DND-41 (cell line): ENCODE measurements around the gene CLEC10A.

Experiments
- ATAC-seq: fragments of 200-7000 bp; cut with Tn5 transposase; 3 replicates; pipeline ENCODE4 v1.9.1; 2021; ENCODE audit warnings: low read depth; ENCODE audit not compliant: insufficient read depth
- DNase-seq: peaks from one replicate; pipeline ENCODE4 v3.0.0-alpha.2; 2020
- H2AFZ ChIP-seq: 2 replicates; pipeline ENCODE4 v1.6.0; 2012; ENCODE audit warnings: low read depth, low read length
- H3K27ac ChIP-seq: 2 replicates; pipeline ENCODE4 v1.5.1; 2012; ENCODE audit warnings: low read length, inconsistent platforms
- H3K27me3 ChIP-seq: fragments of 200-600 bp; sonication (generic); 2 replicates; pipeline ENCODE4 v1.6.0; 2012; ENCODE audit warnings: low read length, mild to moderate bottlenecking, inconsistent platforms; ENCODE audit not compliant: insufficient read depth, poor library complexity
- H3K36me3 ChIP-seq: 2 replicates; pipeline ENCODE4 v1.5.1; 2012; ENCODE audit warnings: low read length, inconsistent platforms; ENCODE audit not compliant: insufficient read depth
- H3K4me1 ChIP-seq: 2 replicates; pipeline ENCODE4 v1.5.1; 2012; ENCODE audit warnings: mild to moderate bottlenecking, low read length; ENCODE audit not compliant: insufficient read depth
- H3K4me2 ChIP-seq: 2 replicates; pipeline ENCODE4 v1.6.0; 2012; ENCODE audit warnings: mild to moderate bottlenecking, moderate library complexity, low read length, inconsistent platforms; ENCODE audit not compliant: insufficient read depth
- H3K4me3 ChIP-seq, 2 experiments: fragments of 200-600 bp in 1 of 2; shearing (Covaris generic) in 1 of 2; 2 replicates each; pipeline ENCODE4 v1.5.1; 2012 to 2016; ENCODE audit warnings: inconsistent platforms in 2 of 2, low read length in 2 of 2, mild to moderate bottlenecking in 2 of 2, low read depth in 1 of 2, moderate library complexity in 1 of 2
- H3K79me2 ChIP-seq: 2 replicates; pipeline ENCODE4 v1.6.0; 2012; ENCODE audit warnings: low read length, inconsistent platforms; ENCODE audit not compliant: insufficient read depth
- H3K9ac ChIP-seq: 2 replicates; pipeline ENCODE4 v1.6.0; 2012; ENCODE audit warnings: low read depth, mild to moderate bottlenecking, inconsistent platforms, low read length, moderate library complexity
- H3K9me3 ChIP-seq: 2 replicates; pipeline ENCODE4 v1.5.1; 2012; ENCODE audit warnings: low read length, moderate library complexity, mild to moderate bottlenecking, inconsistent platforms; ENCODE audit not compliant: insufficient read depth, severe bottlenecking
- H4K20me1 ChIP-seq: 2 replicates; pipeline ENCODE4 v1.6.0; 2012; ENCODE audit warnings: low read length; ENCODE audit not compliant: insufficient read depth
- EZH2 ChIP-seq: IDR thresholded peaks from 3 replicates; pipeline ENCODE4 v1.6.1; 2012; ENCODE audit warnings: borderline replicate concordance, low read depth, mild to moderate bottlenecking, moderate library complexity, low read length, inconsistent platforms; ENCODE audit not compliant: severe bottlenecking
- TF ChIP-seq, protein P1 (sequence below): IDR thresholded peaks from 2 replicates; pipeline ENCODE4 v1.5.1; 2012; ENCODE audit warnings: borderline replicate concordance, low read length, moderate library complexity, mild to moderate bottlenecking; ENCODE audit not compliant: poor library complexity, severe bottlenecking; ENCODE audit errors: extremely low read depth

CLEC10A gene

DNA sequence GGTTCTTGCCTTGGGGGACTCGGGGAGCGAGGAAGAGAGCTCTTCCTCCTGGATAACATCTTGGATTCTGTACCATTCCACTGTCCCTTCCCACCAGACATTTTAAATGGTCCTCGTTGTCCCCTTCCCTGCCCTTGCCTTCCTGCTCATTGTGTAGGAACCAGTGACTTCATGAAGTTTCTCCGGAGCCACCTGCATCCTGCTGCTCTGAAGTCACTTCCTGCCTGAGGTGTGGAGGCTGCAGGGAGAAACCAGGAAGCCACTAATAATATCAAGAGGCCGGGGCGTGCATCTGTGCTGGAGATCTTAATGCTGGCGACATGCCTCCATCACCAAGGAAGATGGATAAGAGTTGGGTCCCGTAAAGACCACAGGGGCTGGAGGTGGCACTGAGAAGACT lies 50.4 kb downstream of the CLEC10A start:
- no peaks in the 10 kb centered on the region for H4K20me1 ChIP-seq
- H3K27me3 ChIP-seq = no peaks in the 10 kb centered on the region
- H3K9me3 ChIP-seq = no peaks in the 10 kb centered on the region
- peak; percentile 65 for DNase-seq
- no peaks in the 10 kb centered on the region for H3K36me3 ChIP-seq
- peak overlapping the region; percentile 9 for H3K27ac ChIP-seq
- H3K4me2 ChIP-seq = peak overlapping the region; percentile 45
- peak overlapping the region; percentile 23; the same call in 1 of the 2 replicates for H3K9ac ChIP-seq
- H3K4me1 ChIP-seq = peaks cover 16% of the 10 kb centered on the region
- no peak for TF ChIP-seq EZH2
- TF ChIP-seq, protein P1, sequence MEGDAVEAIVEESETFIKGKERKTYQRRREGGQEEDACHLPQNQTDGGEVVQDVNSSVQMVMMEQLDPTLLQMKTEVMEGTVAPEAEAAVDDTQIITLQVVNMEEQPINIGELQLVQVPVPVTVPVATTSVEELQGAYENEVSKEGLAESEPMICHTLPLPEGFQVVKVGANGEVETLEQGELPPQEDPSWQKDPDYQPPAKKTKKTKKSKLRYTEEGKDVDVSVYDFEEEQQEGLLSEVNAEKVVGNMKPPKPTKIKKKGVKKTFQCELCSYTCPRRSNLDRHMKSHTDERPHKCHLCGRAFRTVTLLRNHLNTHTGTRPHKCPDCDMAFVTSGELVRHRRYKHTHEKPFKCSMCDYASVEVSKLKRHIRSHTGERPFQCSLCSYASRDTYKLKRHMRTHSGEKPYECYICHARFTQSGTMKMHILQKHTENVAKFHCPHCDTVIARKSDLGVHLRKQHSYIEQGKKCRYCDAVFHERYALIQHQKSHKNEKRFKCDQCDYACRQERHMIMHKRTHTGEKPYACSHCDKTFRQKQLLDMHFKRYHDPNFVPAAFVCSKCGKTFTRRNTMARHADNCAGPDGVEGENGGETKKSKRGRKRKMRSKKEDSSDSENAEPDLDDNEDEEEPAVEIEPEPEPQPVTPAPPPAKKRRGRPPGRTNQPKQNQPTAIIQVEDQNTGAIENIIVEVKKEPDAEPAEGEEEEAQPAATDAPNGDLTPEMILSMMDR = no peak
- peak overlapping the region in 1 of 2 experiments; percentile 31; a peak in 1 of 4 replicates for H3K4me3 ChIP-seq
- no peaks in the 10 kb centered on the region for H3K79me2 ChIP-seq
- ATAC-seq = peak; percentile 84
- peak overlapping the region; percentile 72 for H2AFZ ChIP-seq

DNA sequence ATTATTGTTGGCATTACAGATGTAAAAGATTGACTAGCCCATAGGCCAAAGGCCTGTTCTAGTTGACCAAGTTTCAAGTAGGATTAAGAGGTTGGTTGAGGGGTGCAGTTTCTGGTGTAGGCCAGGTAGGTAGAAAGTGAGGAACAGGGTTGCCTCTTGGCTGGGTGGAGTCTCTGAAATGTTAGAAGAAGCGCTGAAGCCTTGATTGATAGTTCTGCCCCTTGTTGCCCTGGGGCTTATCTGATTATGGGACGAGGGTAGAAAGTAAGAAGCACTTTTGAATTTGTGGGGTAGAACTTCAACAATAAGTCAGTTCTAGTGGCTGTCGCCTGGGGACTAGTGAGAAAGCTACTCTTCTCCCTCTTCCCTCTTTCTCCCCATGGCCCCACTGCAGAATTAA lies 51.0 kb downstream of the CLEC10A start:
- ATAC-seq (no peak), DNase-seq (no peak)
- H3K27ac ChIP-seq = no peak overlapping the region; the same call in 1 of the 2 replicates
- H3K4me2 ChIP-seq = no peak overlapping the region
- H3K79me2 ChIP-seq = no peaks in the 10 kb centered on the region
- TF ChIP-seq EZH2 = no peak
- TF ChIP-seq, protein P1 = no peak
- no peaks in the 10 kb centered on the region for H3K36me3 ChIP-seq
- H3K4me3 ChIP-seq = no peak overlapping the region
- no peaks in the 10 kb centered on the region for H3K27me3 ChIP-seq
- H2AFZ ChIP-seq = peak overlapping the region; percentile 72
- H3K4me1 ChIP-seq = peaks cover 12% of the 10 kb centered on the region
- H3K9ac ChIP-seq = no peak overlapping the region
- no peaks in the 10 kb centered on the region for H4K20me1 ChIP-seq
- no peaks in the 10 kb centered on the region for H3K9me3 ChIP-seq

GRCh38 chr17:7027335-7027734 lies 52.7 kb downstream of the CLEC10A start:
- DNase-seq = no peak
- TF ChIP-seq, protein P1 = no peak
- TF ChIP-seq EZH2 = no peak
- Histone ChIP-seq H3K4me2 (no peak overlapping the region), H4K20me1 (no peaks in the 10 kb centered on the region), H3K36me3 (no peaks in the 10 kb centered on the region), H3K79me2 (no peaks in the 10 kb centered on the region), H3K4me3 (no peak overlapping the region), H3K27me3 (no peaks in the 10 kb centered on the region), H3K9me3 (no peaks in the 10 kb centered on the region), H3K27ac (no peak overlapping the region), H3K9ac (no peak overlapping the region), H3K4me1 (peaks cover 14% of the 10 kb centered on the region), H2AFZ (no peak overlapping the region)
- ATAC-seq = no peak
